A673 (cell line): ENCODE data around the gene MS4A8.
"Not testable (repeated sequence)": the region's sequence is repeated elsewhere in the genome, so short reads cannot be mapped to it uniquely, and the experiment has no call there.

Experiments used
- CTCF ChIP-seq: fragments of 300-800, 200-600 bp; sonication (generic); conservative IDR thresholded peaks from 2 replicates; pipeline ENCODE4 v1.5.1; 2017; ENCODE audit warnings: low read depth, mild to moderate bottlenecking, antibody characterized with exemption, low read length, moderate library complexity, mixed read lengths
- EZH2 ChIP-seq: fragments of 200-600 bp; sonication (generic); IDR thresholded peaks from 2 replicates; pipeline ENCODE4 v1.6.1; 2017; ENCODE audit warnings: borderline replicate concordance, low read depth, mild to moderate bottlenecking, mixed read lengths, antibody characterized with exemption, low read length; ENCODE audit not compliant: poor library complexity, severe bottlenecking

GRCh38 chr11:60758671-60759070, 59.3 kb downstream of the MS4A8 start:
- not testable (repeated sequence) for TF ChIP-seq CTCF, EZH2
